ENCODE results near the gene ARHGAP6.

The ARHGAP6 gene

DNA sequence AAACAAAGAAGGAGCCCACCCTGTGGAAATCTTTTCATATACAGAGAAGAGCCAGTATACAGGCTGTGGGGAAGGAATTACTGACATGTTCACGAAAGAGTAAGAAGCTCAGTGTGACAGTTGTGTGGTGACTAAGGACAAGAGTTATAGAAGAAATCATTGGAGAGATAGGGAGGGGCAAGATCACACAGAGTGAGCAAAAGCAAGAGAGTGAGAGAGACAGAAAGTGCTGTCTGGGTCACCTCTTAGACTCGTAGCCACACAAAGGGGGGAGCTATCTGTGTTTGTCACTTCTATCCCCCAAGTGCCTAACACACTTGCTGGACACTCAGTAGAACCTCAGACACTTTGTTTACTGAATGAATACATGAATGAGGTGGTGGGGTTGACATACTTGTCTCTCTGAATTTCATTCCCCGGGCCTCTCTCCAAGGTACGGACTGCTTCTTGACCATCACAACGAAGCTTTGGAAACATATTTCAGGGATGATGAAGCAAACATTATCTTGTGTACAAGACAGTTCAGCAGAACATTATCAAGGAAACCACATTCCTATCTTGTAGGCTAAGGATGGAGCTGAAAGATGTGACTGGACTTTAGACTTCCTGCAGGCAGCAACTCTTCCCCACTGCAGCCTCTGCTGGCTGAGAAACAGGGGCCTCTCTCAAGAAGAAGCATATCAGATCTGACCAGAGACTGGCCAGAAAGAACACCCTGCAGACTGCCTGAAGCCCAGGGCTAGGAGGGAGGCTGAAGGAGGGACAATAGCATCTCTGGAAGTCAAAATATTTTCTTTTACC is 204.3 kb downstream of the ARHGAP6 start:
- no peak for DNase-seq (ENCODE audit: low read depth)

DNA sequence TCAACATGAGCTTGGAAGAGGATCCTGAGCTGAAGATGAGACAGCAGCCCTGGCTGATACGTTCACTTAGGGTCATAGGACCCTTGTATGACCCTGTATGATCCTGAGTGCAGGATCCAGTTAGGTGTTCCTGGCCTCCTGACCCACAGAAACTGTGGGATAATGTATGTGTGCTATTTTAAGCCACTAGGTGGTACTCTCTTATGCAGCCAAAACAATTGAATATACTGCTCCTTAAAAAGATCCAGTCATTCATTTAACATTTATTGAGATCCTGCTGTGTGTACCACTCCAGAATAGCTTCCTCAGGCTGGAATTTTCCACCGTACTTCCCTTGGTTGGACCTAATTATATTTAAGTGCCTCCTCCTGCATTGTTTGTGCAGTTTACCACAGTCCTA is 205.4 kb downstream of the ARHGAP6 start:
- no peak for DNase-seq (ENCODE audit: low read depth)

DNA sequence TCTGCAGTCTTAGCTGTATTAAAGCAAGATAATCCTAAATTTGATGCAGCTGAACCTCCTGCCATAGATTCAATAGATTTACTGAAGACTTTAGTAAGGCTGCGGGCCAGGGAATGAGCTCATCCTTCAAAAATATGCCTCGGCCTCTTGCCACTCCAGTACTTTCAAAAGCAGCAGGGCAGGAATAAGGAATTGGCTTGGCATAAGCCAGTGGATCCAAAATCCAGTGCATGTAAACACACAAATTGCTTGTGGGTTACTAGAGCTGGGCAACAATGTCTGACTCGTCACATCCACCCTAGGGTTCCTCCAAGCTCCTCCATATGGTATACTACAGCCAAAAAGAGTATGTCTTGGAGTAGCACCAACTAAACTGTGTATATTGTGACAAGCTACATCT is 207.6 kb downstream of the ARHGAP6 start:
- DNase-seq (ENCODE audit: low read depth): no peak

DNA sequence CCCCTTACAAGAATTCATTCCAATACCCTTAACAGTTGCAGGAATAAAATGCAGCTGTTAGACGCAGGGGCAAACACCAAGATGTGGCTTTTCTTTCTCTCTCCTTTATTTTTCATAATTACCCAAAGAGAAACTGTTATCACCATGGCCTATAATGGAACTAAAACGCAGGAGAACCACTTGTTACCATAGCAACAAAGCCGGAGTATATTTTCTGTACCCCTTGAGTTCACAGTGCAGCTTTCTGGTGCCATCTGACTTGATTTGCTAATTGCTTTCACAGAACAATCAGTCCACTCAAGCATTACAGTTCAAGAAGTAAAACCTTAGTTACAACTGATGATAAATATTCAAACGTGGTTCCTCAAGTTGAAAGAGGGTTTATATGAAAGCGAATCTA is 214.6 kb downstream of the ARHGAP6 start:
- DNase-seq (ENCODE audit: low read depth): no peak

DNA sequence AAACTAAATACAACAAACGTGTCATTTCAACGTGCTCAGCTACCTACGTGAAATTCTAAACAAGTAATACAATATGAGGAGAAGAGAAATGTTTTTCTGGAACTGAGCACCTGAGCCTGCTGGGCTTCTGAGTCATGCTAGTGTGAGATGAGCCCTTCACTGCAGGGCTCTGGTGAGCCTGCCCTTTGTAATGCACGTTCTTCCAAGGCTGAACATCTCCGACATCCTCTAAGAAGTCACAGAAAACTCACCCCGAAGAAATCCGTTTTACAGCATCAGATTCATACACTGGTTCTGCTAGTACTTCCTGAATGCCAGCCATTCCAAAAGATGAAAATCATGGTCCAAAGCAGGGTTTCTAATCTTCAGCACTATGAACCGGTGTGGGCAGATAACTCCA is 215.4 kb downstream of the ARHGAP6 start:
- no peak for DNase-seq (ENCODE audit: low read depth)

DNA sequence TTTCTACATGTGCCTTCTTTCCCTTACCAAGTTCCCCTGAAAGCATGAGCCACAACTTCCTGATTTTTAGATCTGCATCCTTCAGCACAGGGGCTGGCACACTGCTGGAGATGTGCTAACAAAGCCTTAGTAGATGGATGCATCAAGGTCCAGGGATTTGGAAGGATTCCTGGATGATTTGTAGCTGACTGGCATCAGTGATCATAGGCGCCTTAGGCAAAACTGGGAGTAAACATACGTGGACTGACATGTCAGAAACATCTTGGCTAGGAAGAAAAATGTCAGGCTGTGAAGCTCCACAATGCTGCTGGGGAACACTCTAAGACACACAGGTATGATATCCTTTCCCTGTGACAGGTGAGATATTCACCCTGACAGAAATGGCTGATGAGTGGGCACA is 216.1 kb downstream of the ARHGAP6 start:
- DNase-seq (ENCODE audit: low read depth): no peak

DNA sequence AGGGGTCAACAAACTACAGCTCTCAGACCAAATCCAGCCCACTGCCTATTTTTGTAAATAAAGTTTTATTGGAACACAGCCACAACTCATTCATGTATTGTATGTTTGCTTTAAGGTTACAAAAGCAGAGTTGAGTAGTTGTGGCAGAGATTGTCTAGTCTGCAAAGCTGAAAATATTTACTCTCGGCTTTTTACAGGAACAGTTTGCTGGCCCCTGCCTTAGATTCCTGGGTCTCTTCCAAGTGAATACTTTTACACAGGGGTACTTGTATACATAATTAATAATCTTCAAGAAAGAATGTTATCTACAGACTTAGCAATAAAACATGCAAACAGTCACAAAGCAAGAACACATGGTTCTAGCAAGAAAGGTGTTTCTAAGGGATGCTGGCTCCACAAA is 218.3 kb downstream of the ARHGAP6 start:
- no peak for DNase-seq (ENCODE audit: low read depth)

DNA sequence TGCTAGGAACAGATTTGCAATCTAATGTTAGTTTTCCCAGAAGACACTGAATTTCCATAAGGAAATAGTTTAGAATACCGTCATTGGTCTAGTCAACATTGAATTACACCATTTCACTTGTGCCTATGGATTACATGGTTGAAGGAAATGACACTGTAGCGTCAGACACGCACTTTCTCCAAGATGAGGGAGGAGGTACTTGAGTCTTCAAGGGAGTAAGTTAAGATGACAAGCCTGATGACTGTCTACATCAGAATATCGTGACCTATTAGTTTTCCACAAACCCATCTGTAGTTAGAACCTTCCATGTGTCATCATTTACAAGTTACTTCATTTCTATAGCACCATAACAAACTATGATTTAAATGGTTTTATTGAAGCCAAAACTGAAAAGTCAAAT is 218.8 kb downstream of the ARHGAP6 start:
- no peak for DNase-seq (ENCODE audit: low read depth)

DNA sequence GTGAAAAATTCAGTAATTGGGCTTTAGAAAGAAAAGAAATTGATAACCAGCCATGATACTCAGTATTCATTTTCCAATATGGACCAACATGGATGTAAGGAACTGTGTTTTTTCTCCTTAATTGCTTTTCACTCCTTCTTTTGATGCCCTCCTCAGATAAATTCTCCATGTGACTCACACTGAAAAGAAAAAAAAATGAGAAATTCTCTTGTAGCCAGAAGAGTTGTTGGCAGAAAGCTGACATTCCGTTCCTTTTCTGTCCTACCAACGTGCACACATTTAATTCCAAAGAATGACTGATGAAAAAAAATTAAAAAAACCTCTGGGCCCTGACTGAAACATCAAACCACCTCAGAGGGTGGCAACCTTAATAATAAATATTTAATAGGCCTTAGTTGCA is 219.4 kb downstream of the ARHGAP6 start:
- DNase-seq (ENCODE audit: low read depth): no peak

DNA sequence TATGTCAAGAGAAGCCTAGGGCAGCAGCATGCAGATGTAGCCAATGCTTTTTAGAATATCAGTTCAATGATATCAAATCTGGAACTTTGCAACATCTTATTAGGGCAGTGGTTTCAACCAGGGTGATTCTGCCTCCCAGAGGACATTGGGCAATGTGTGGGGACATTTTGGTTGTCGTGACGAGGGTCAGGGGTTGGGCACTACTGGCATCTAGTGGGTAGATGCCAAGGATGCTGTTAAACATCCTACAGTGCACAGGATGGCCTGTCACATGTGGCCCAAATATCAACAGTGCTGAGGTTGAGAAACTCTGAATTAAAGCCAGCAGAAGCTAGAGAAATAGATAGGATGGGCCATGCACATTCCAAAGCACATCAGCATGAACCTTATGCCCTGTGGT is 220.2 kb downstream of the ARHGAP6 start:
- no peak for DNase-seq (ENCODE audit: low read depth)

DNA sequence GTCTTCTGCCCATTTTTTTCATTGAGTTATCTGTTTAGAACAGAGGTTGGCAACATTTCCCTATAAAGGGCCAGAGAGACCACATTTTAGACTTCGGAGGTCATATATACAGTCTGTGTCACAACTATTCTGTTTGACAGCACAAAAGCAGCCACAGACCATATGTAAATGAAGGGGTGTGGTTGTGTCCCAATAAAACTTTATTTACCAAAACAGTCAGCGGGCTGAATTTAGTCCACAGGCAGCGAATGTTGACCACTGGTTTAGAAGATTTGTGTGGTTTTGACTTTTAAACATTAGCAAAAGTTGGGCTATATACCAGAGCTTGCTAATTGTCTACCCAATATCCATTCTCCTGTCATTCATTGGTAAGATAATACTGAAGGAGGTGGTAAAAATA is 221.7 kb downstream of the ARHGAP6 start:
- DNase-seq (ENCODE audit: low read depth): no peak

DNA sequence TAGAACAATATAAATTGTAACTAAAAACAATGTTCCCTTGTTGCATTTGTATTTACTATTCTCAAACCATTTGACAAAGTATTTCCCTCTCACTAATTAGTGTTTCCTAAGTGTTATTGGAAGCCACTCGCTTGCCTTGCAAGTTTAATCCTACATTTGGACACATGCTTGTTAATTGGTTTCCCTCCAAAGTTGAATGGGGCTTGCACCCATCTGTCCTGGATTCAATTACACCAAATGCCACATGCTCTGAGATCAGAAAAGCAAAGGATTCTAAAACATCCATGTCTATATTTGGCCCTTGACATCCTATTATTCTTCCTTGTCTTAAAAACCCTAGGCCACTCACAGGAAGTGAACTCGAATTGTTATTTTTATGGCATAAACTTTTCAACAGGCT is 225.9 kb downstream of the ARHGAP6 start:
- DNase-seq (ENCODE audit: low read depth): no peak

DNA sequence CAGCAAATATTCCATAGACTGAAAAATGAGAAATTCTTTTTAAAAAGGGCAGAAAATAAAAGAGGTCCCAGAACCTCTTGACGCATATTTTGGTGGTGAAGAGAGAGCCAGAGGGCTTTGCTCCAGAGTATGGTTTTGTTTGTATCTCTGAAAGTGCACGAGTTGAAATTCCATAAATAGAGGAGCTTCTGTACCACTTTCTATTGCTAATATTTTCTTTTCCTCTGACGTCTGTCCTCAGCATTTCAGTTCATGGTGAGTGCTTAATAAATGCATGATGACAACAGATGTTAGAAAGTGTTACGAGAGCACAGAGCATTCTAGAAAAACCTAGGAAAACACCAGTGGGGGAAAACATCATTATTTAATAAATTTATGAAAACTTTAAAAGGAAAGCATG is 227.0 kb downstream of the ARHGAP6 start:
- DNase-seq (ENCODE audit: low read depth): no peak

DNA sequence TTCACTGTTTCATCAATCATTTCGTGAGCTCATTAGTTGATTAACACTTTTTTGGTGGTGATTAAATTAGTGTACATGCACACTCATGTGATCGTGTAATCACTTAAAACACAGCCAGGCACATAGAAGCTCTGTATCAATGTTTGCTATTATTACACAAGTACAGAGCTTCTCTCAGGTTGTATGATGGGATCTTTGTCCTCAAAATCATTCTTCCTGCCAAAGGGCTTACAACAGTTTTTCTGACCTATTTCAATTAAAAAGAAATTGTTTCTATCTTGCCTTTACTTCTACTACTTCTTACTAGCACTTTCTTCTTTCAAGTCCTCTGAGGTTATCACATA is 227.4 kb downstream of the ARHGAP6 start:
- no peak for DNase-seq (ENCODE audit: low read depth)

DNA sequence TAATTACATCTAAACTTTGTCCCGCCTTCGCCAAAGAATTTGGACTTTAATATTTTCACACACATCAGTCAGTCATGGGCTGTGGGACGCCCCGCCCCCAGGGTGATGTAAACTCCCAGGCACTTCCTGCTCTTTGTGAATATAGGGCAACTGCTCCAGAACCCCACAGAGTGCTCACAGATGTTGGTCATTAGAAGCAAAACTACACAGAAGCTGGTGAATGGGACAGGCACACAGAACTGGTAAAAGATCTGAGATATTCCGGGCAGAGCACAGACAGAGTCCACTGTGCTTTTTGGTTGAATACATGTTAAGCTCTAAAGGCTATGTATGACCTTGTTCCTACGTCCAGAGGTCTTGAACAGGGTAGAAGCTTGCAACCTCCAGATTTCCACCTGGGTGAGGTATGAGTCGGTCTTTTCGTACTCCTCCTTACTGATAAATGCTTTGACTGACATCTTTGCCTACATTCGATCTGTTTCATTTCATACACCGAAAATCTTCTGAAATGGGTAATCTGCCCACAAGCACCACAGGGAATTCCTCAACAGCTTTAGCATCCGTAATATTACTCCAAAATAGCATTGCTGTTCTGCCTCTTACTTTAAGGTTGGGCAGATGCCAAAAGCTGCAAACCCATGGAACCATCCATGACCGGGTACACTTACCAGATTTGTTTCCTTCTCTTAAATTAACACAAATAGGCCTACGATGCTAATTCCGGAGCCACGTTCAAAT is 227.9 kb downstream of the ARHGAP6 start:
- no peak for DNase-seq (ENCODE audit: low read depth)

DNA sequence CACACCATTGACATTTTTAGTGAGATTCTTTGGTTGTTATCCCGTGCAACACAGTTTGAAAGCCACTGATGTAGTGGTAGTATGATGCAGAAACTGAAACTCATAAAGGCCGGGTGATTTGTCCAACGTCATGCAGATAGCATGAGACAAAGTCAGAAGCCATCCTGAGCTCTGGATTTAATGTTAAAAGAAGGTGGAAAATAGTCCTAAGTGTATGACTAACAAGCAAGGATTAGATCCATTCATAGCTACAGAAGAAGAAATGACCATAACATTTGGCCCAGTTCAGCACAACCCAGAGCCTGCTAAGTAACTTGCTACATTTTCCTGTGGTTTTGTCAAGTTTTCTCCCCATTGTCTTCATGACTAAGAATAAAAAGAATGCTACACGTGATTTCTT is 230.2 kb downstream of the ARHGAP6 start:
- DNase-seq (ENCODE audit: low read depth): no peak

DNA sequence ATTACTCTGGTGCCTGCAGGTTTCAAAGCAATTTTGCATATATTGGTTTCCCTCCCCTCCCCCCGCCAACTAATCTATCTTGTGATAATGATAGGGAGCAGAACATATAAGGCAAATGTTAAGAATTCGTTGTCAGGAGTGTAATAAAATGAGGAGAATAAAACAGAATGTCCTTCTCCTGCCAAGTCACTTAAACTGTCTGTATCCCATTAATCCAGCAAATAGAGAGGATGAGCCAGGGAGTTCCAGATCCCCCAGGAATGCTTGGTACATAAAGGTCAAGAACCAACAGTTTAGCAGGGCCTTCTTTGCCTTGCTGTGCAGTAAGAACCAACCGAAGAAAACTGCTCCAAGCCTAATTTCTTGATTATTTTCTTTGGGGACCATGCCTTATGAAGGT is 231.1 kb downstream of the ARHGAP6 start:
- no peak for DNase-seq (ENCODE audit: low read depth)

DNA sequence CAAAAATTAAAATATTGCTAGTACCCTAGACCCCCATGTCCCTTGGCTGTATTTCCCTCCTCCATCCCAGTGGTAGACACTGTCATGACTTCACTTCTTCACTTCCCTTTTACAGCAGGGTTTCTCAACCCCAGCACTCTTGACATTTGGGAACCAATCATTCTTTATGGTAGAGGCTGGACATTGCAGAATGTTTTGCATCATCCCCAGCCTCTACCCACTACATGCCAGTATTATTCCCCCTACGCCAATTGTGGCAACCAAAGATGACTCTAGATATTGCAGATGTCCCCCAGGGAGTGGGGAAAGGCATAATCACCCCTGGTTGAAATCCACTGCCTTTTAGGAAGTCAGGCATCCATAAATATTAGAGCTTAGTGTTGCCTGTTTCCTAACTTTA is 233.9 kb downstream of the ARHGAP6 start:
- DNase-seq (ENCODE audit: low read depth): no peak

DNA sequence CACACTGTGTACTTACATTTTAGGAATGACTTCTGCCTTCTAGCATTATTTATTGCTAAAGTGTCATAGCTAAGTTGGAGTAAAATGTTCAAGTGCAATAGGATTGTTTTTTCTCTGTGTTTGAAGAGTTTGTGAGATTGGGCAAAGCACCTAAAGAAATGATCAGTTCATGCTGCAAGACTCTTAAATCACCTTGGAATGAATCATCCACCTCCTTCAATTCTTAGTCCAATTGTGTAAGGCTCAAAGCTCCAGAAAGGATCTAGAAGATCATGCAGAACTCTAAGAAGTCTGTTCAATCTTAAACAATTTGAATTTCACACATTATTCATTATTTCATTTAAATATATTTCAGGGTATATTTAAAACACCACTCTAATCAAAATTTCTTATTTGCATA is 235.4 kb downstream of the ARHGAP6 start:
- DNase-seq (ENCODE audit: low read depth): no peak

DNA sequence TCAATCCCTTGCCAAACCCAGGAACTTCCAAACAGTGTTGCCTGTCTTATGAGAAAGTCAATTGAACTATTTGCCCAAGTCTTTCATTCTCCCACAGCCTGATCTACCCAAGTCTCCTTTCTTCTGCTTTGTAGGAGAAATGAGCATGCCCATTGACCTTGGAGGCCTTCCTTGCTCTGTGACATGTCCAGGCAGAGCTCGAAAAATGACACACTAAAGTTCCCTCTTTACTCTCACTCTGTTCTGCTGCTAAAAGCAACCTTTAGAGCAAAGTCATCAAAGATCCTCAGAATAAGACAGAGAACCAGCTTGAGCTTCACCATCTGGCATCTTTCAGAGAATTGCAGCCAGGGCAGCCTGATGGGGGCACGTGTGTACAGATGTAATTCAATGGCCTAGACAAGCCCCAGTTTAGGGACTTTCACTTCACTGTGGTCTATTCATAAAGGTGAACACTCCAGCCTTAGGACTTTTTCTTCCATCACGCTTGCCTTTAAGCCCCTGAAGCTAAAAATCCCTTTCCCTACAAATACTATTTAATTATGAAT is 236.1 kb downstream of the ARHGAP6 start:
- DNase-seq (ENCODE audit: low read depth): no peak

DNA sequence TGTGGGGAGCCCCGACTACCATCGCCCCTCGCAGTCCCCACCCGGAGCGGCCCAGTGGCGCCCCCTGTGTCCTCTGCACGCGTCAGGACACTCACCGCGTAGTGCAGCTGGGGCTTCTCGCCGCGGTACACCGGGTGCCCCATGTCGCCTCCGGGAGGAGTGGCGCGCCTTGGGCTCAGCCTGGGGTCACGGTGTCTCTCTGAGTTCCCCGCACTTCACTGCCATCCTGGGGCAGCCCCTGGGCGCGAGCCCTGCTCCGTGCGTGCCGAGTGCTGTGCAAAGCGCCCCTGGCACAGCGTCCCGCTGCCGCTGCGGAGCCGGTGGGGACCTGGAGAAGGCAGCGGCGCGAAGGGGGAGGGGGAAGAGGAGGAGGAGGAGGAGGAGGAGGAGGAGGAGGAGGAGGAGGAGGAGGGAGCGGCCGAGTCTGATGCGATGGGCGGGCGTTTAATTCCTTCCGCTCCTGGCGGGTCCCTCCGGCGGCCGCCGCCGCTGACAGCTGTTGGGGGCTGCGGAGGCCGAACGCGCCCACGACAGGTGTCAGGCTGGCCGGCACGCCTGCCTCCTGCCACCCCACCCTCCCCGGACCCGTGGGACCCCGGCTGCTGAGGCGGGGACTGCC is 238.2 kb downstream of the ARHGAP6 start:
- no peak for DNase-seq (ENCODE audit: low read depth)

DNA sequence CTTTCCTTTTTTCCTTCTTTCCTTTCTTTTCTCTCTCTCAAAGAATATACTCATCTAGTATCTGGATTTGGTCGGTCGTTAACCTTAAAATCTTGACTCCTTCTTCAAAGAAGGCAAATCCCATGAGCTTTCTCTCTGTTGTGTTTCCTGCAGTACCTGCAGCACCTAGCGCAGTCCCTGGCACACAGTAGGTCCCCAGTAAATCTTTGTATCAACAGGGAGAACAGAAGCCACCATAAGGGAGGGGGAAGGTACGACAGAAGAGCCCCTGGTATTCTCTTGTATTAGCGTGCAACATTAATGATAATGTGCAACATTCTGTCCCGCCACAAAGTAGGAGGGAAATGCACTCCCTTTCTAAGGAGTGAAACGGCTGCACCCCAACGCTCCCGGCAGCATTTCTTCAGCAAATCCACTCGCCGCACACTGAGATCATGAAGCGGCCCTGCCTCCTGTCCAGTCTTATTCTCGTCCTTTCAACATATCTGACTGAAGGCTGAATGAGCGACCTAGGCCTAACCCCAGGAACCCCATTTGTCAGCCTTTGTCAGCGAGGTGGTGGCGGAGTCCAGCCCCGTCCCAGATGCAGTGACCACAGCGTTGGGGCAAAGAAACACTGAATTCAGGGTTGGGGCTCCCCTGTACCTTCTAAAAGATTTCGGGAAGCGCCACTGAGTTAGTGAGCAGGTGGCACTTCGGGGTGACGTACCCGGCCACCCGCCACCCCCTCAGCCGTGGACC is 238.8 kb downstream of the ARHGAP6 start:
- no peak for DNase-seq (ENCODE audit: low read depth)
